Glutamatergic neuron (in vitro differentiated cells): Measurements from ENCODE around the gene RTF1. TPM values are rescaled to one million over a fixed set of nuclear protein-coding genes. Genes with fewer than 3 reads are reported as not detected.

Source experiments
- total RNA-seq: library from RNA; stranded (reverse); fragmentation: NEBNext Ultra II Directional; extraction: Animal tissue kit (Norgen Biotek cat#: 25700); gene quantifications from one replicate; pipeline ENCODE4 v1.2.1, GENCODE V29; 2021; ENCODE audit not compliant: unreplicated experiment

The RTF1 gene
- total RNA-seq, 1 donor from 2014 or later = 66.4 TPM

Other genes with a start within 250 kb of the RTF1 start
- gene EXD1, start 186.3 kb upstream of the RTF1 start, total RNA-seq = not detected
- 65.6 TPM for gene CHP1, start 185.8 kb upstream of the RTF1 start, total RNA-seq
- gene OIP5, start 84.5 kb upstream of the RTF1 start, total RNA-seq = 1.5 TPM
- 19.3 TPM for gene NUSAP1, start 84.2 kb upstream of the RTF1 start, total RNA-seq
- 20.7 TPM for gene NDUFAF1, start 14.6 kb upstream of the RTF1 start, total RNA-seq
- 1.1 TPM for gene ITPKA, start 76.8 kb downstream of the RTF1 start, total RNA-seq
- 3.2 TPM for gene LTK, start 96.7 kb downstream of the RTF1 start, total RNA-seq
- 48.9 TPM for gene RPAP1, start 127.2 kb downstream of the RTF1 start, total RNA-seq
- 5.1 TPM for gene TYRO3, start 142.1 kb downstream of the RTF1 start, total RNA-seq
- 68.9 TPM for gene MGA, start 243.3 kb downstream of the RTF1 start, total RNA-seq